SK-N-MC (cell line): ENCODE data around the gene HBS1L.

Experiments used
- EZH2 ChIP-seq: fragments of 200-600 bp; sonication (generic); IDR thresholded peaks from one replicate; pipeline ENCODE4 v1.6.1; 2017; ENCODE audit warnings: antibody characterized with exemption
- FOXP2 ChIP-seq: optimal IDR thresholded peaks from 2 replicates; pipeline ENCODE3; 2011; ENCODE audit warnings: mild to moderate bottlenecking, moderate library complexity; ENCODE audit not compliant: insufficient read depth; ENCODE audit errors: extremely low read length, control extremely low read depth
- POLR2AphosphoS5 ChIP-seq: IDR thresholded peaks from 2 replicates; pipeline ENCODE4 v1.6.1; 2012; ENCODE audit warnings: mild to moderate bottlenecking, low read depth, low read length, borderline replicate concordance

DNA sequence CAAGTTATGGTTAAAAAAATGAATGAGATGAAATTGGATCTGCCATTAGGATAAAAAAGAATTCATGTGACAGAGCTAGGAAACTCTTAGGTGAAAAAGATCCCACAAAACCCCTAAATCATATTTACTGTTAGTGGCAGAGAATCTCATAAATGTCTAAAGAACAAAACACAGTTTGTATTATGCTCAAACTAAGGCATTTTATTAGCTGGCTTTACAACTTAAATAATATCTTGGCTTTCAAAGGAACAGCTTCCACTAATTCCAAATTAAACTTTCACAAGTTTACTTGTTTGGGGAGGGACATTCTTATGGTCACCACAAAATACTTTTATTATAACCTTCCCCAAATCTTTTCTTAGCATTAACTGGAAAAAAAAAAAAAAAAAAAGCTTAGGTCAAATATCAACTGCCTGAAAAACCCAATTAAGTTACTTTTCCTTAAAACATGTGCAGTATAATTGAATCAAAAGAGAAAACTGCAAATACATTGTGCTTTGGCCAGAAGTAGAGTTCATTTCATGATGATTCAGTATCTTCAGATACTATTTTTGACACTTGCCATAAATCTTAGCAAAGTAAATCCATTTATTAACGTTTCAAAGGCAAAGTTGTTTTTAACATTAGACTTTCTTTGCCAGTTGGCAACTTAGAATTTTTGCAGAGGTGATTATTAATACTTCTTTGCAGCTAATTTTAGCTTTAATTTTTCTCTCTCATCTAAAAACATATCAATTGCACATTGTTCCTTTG lies 90.0 kb downstream of the HBS1L start:
- TF ChIP-seq EZH2 (no peak), POLR2AphosphoS5 (no peak), FOXP2 (no peak)
